NB4 (cell line): ENCODE measurements around the gene ZSWIM6.

Experiments used
- DNase-seq: peaks from one replicate; pipeline ENCODE4 v3.0.0; 2010; ENCODE audit warnings: low read depth
- H3K4me3 ChIP-seq: one replicate; pipeline ENCODE4 v1.5.1; 2011; ENCODE audit warnings: mild to moderate bottlenecking, low read depth, low read length, moderate library complexity
- CTCF ChIP-seq: IDR thresholded peaks from one replicate; pipeline ENCODE4 v1.5.1; 2012; ENCODE audit warnings: low read depth, low read length
- MAX ChIP-seq: IDR thresholded peaks from 2 replicates; pipeline ENCODE4 v1.6.1; 2011; ENCODE audit warnings: low read depth, low read length
- MYC ChIP-seq: IDR thresholded peaks from 2 replicates; pipeline ENCODE4 v1.6.1; 2011; ENCODE audit warnings: low read depth, low read length
- POLR2A ChIP-seq: IDR thresholded peaks from 2 replicates; pipeline ENCODE4 v1.6.1; 2011; ENCODE audit warnings: mild to moderate bottlenecking; ENCODE audit not compliant: insufficient read length; ENCODE audit errors: extremely low read depth

Gene ZSWIM6

GRCh38 chr5:61438298-61438970 lies 106.4 kb downstream of the ZSWIM6 start:
- TF ChIP-seq CTCF, result no peak
- no peak for TF ChIP-seq MYC
- no peak for TF ChIP-seq MAX
- TF ChIP-seq POLR2A, result no peak
- no peak for DNase-seq
- no peak overlapping the region for H3K4me3 ChIP-seq

- TF ChIP-seq POLR2A (no peak), MAX (no peak), MYC (no peak), CTCF (no peak)
- no peak for DNase-seq
- no peak overlapping the region for H3K4me3 ChIP-seq
Measured at GRCh38 chr5:61440086-61440485, 108.0 kb downstream of the ZSWIM6 start.

- DNase-seq, result no peak
- H3K4me3 ChIP-seq, result no peak overlapping the region
- no peak for TF ChIP-seq POLR2A
- TF ChIP-seq CTCF, result no peak
- TF ChIP-seq MYC, result no peak
Measured at GRCh38 chr5:61440596-61440995, 108.5 kb downstream of the ZSWIM6 start.

GRCh38 chr5:61441742-61442141 lies 109.7 kb downstream of the ZSWIM6 start:
- TF ChIP-seq CTCF, result no peak
- no peak for TF ChIP-seq POLR2A
- no peak for TF ChIP-seq MAX
- no peak for TF ChIP-seq MYC
- H3K4me3 ChIP-seq, result no peak overlapping the region
- DNase-seq, result no peak

GRCh38 chr5:61447780-61448495 lies 115.9 kb downstream of the ZSWIM6 start:
- no peak overlapping the region for H3K4me3 ChIP-seq
- no peak for TF ChIP-seq CTCF
- TF ChIP-seq MAX, result no peak
- TF ChIP-seq MYC, result no peak
- no peak for TF ChIP-seq POLR2A
- no peak for DNase-seq
